ENCODE data around the gene AGK.
"Not testable (repeated sequence)": the region's sequence is repeated elsewhere in the genome, so short reads cannot be mapped to it uniquely, and the experiment has no call there.

The AGK gene

DNA sequence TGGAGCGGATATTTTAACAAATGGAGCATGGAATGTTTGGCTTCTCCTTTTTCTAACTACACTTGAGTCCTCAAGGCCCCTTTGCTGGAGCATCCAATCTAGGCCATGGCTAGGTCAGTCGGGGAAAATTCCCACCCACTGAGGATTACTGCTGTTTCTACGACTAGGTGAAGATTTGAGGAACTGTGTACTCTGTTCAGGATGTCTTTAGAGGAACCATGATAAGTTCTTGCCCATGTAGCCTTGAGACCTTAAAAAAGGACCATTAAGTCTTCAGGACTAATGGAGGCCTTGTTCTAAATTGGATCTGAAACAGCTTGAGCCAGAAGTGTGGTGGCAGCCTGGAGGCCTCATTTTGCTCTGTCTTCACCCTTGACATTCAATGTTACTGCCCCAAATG is 6.2 kb downstream of the AGK start:
- Histone ChIP-seq H3K4me3 (ENCODE audit: low read length) (no peak overlapping the region), H3K9ac (ENCODE audit: low read length) (no peak overlapping the region), H3K36me3 (replicated peaks; ENCODE audit: low read depth, low read length) (peaks cover 41% of the 10 kb centered on the region), H3K9me3 (ENCODE audit: insufficient read depth, low read length) (peaks cover 4% of the 10 kb centered on the region; the same call in 1 of the 2 replicates), H3K4me2 (ENCODE audit: low read length) (no peak overlapping the region), H3K27ac (ENCODE audit: low read length) (peak overlapping the region; percentile 11; the same call in 1 of the 2 replicates), H3K79me2 (ENCODE audit: low read length) (peaks cover 13% of the 10 kb centered on the region), H2AFZ (ENCODE audit: low read depth, low read length) (no peak overlapping the region), H3K4me1 (ENCODE audit: low read length) (peaks cover 9% of the 10 kb centered on the region), H4K20me1 (ENCODE audit: insufficient read depth, low read length) (no peaks in the 10 kb centered on the region), H3K27me3 (ENCODE audit: low read depth, low read length) (no peaks in the 10 kb centered on the region)
- TF ChIP-seq, protein P1, sequence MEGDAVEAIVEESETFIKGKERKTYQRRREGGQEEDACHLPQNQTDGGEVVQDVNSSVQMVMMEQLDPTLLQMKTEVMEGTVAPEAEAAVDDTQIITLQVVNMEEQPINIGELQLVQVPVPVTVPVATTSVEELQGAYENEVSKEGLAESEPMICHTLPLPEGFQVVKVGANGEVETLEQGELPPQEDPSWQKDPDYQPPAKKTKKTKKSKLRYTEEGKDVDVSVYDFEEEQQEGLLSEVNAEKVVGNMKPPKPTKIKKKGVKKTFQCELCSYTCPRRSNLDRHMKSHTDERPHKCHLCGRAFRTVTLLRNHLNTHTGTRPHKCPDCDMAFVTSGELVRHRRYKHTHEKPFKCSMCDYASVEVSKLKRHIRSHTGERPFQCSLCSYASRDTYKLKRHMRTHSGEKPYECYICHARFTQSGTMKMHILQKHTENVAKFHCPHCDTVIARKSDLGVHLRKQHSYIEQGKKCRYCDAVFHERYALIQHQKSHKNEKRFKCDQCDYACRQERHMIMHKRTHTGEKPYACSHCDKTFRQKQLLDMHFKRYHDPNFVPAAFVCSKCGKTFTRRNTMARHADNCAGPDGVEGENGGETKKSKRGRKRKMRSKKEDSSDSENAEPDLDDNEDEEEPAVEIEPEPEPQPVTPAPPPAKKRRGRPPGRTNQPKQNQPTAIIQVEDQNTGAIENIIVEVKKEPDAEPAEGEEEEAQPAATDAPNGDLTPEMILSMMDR (IDR thresholded peaks at IDR 0.05; ENCODE audit: low read depth, low read length) = no peak
- TF ChIP-seq EZH2phosphoT487 (IDR thresholded peaks at IDR 0.05; ENCODE audit: low read depth) = no peak

DNA sequence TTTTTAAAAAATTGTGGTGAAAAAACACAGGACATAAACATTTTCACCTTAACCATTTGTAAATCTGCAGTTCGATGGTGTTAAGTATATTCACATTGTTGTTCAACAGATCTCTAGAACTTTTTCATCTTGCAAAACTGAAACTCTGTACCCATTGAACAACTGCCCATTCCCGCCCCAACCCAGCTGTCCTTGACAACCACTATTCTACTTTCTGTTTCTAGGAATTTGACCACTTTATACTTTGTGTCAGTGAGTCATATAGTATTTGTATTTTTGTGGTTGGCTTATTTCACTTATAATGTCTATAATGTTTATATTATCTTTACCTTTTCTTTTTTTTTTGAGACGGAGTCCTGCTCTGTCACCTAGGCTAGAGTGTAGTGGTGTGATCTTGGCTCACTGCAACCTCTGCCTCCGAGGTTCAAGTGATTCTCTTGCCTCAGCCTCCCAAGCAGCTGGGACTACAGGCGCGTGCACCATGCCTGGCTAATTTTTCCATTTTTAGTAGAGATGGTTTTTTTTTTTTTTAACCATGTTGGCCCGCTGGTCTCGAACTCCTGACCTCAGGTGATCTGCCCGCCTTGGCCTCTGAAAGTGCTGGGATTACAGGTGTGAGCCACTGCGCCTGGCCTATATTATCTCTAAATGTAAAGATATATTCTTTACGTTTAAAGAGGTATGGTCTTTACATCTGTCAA is 6.8 kb downstream of the AGK start:
- not testable (repeated sequence) for H2AFZ ChIP-seq (ENCODE audit: low read depth, low read length); H4K20me1 ChIP-seq (ENCODE audit: insufficient read depth, low read length); H3K27me3 ChIP-seq (ENCODE audit: low read depth, low read length); H3K9ac ChIP-seq (ENCODE audit: low read length); H3K79me2 ChIP-seq (ENCODE audit: low read length); H3K4me2 ChIP-seq (ENCODE audit: low read length); H3K9me3 ChIP-seq (ENCODE audit: insufficient read depth, low read length); H3K4me1 ChIP-seq (ENCODE audit: low read length); H3K4me3 ChIP-seq (ENCODE audit: low read length)
- H3K36me3 ChIP-seq (replicated peaks; ENCODE audit: low read depth, low read length) = peaks cover 47% of the 10 kb centered on the region
- peak overlapping the region; percentile 11; the same call in 1 of the 2 replicates for H3K27ac ChIP-seq (ENCODE audit: low read length)

DNA sequence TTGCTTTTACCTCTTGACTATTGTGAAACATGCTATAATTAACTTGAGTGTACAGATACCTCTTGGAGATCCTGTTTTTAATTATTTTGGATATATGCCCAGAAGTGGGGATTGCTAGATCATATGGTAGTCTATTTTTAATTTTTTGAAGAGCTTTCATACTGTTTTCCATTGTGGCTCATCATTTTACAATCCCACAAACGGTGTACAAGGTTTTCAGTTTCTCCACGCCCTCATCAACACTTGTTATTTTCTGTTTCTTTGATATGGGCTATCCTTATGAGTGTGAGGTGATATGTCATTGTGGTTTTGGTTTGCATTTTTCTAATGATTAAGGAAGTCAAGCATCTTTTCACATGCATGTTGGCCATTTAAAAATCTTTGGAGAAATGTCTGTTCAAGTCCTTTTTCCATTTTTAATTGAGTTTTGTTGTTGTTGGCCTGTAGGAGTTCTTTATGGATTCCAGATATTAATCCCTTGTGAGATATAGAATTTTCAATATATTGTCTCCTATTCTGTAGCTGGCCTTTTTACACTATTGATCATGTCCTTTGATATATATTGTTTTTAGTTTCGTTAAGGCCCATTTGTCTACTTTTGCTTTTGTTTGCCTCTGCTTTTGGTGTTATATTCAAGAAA is 7.5 kb downstream of the AGK start:
- no peaks in the 10 kb centered on the region for H3K79me2 ChIP-seq (ENCODE audit: low read length)

DNA sequence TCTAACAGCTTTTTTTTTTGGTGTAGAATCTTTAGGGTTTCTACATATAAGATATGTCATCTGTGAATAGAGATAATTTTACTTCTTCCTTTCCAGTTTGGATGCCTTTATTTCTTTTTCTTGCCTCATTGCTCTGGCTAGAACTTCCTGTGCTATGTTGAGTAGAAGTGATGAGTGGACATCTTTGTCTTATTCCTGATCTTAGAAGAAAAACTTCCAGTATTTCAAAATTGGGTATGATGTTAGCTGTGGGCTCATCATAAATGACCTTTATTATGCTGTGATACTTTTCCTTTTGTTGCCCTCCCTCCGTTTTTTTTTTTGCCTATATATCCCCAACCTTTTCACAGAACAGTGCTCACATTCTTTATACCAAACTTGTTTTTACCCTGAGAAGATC is 8.8 kb downstream of the AGK start:
- peaks cover 18% of the 10 kb centered on the region for H3K4me1 ChIP-seq (ENCODE audit: low read length)
- H3K79me2 ChIP-seq (ENCODE audit: low read length) = no peaks in the 10 kb centered on the region
- TF ChIP-seq, protein P1 (IDR thresholded peaks at IDR 0.05; ENCODE audit: low read depth, low read length) = no peak
- no peak for TF ChIP-seq EZH2phosphoT487 (IDR thresholded peaks at IDR 0.05; ENCODE audit: low read depth)
- no peak overlapping the region for H3K4me3 ChIP-seq (ENCODE audit: low read length)
- H2AFZ ChIP-seq (ENCODE audit: low read depth, low read length) = no peak overlapping the region
- H3K4me2 ChIP-seq (ENCODE audit: low read length) = no peak overlapping the region
- no peaks in the 10 kb centered on the region for H4K20me1 ChIP-seq (ENCODE audit: insufficient read depth, low read length)
- H3K36me3 ChIP-seq (replicated peaks; ENCODE audit: low read depth, low read length) = peaks cover 66% of the 10 kb centered on the region
- no peaks in the 10 kb centered on the region for H3K27me3 ChIP-seq (ENCODE audit: low read depth, low read length)
- no peak overlapping the region for H3K9ac ChIP-seq (ENCODE audit: low read length)
- no peak overlapping the region for H3K27ac ChIP-seq (ENCODE audit: low read length)
- H3K9me3 ChIP-seq (ENCODE audit: insufficient read depth, low read length) = peaks cover 18% of the 10 kb centered on the region; the same call in 1 of the 2 replicates

More for the DNA sequence above, 7.5 kb downstream of the AGK start:
- TF ChIP-seq EZH2phosphoT487 (IDR thresholded peaks at IDR 0.05; ENCODE audit: low read depth) = no peak
- TF ChIP-seq, protein P1 (IDR thresholded peaks at IDR 0.05; ENCODE audit: low read depth, low read length) = no peak
- no peak overlapping the region for H3K9ac ChIP-seq (ENCODE audit: low read length)
- no peak overlapping the region for H3K4me2 ChIP-seq (ENCODE audit: low read length)
- peaks cover 12% of the 10 kb centered on the region; the same call in 1 of the 2 replicates for H3K9me3 ChIP-seq (ENCODE audit: insufficient read depth, low read length)
- no peaks in the 10 kb centered on the region for H3K27me3 ChIP-seq (ENCODE audit: low read depth, low read length)
- H2AFZ ChIP-seq (ENCODE audit: low read depth, low read length) = no peak overlapping the region
- no peak overlapping the region for H3K27ac ChIP-seq (ENCODE audit: low read length)
- peaks cover 8% of the 10 kb centered on the region for H3K4me1 ChIP-seq (ENCODE audit: low read length)
- H3K4me3 ChIP-seq (ENCODE audit: low read length) = no peak overlapping the region
- H3K36me3 ChIP-seq (replicated peaks; ENCODE audit: low read depth, low read length) = peaks cover 54% of the 10 kb centered on the region
- H4K20me1 ChIP-seq (ENCODE audit: insufficient read depth, low read length) = no peaks in the 10 kb centered on the region

All from OCI-LY3 (cell line).